ENCODE results near the gene KRT76.

The KRT76 gene

DNA sequence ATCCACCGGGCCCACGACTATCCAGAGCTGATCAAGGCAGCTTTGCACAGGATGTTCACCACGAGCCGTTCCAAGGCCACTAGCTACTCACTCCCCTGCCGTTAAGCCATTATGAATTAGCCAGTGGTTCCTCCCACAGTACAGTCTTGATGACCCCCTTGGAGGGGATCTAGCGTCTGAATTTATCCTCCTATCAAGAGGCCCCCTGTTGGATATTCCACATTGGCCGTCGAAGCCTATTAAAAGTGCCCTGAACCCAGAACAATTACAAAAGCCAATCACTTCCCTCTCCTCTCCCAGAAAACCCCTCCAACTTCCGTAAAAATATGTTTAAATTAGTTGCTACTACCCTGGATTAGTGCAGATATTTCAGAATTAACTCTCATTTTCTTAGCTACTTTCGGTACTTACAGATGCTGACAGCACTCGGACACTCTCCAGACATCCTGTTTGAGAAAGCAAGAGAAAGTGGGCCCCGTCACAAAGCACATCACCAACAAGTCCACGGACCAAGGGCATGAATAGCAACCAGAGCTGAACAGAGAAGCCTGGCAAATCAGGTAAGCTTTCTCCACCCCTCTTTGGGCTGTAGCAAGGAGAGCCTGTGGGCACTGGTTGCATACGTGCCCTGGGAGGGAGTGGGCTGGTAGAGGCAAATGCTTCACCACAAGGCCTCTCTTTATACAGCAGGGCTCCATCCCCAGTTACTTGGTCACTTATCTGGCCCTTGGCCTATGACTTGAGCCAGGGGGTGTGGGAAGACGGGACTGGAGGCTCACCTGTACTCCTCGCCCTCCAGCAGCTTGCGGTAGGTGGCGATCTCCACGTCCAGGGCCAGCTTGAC, 13.5 kb upstream of the KRT76 start:
- DNase-seq (ENCODE audit: low read depth in 1 of 2, low spot score in 1 of 2): no peak
- in situ Hi-C loops (cut with HindIII; ENCODE audit: low pct_unique_long_range_greater_than_20kb, low sequenced_read_pairs): no loop called here
- TF ChIP-seq JUND (IDR thresholded peaks at IDR 0.05; ENCODE audit: low read depth): no peak

DNA sequence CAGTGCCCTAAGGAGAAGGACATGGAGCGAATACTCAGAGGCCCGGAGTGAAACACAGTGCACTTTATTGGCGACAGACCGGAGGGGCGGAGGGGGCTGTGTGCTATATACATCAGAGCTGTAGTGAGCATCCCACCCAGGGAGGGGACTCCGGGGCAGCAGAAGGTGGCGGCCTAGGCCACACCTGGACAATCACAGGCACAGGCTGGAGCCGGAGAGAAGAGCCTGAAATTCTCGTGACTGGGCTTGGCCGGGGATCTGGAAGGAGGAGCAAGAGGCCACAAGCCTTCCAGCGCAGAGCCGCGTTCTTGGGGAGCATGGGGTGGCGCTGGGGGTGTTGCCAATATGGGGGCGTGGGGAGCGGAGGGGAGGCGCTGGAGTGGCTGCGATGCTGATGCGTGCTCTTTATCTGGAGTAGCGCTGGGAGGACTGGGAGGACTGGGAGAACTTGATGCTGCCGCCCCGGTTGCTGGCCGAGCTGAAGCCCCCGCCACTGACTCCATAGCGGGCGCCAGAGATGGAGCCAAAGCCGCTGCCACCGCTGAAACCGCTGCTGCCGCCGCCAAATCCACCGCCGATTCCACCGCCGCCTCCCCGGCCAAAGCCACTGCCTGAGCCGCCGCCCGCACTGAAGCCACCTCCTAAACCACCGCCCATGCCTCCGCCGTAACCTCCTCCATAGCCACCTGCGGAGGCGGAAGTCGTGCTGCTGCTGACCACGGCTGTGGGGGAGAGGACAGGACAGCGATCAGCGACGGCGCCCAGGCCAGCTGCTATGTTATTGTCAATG, 12.7 kb upstream of the KRT76 start:
- in situ Hi-C loops (cut with HindIII; ENCODE audit: low pct_unique_long_range_greater_than_20kb, low sequenced_read_pairs): no loop called here
- no peak for DNase-seq (ENCODE audit: low read depth in 1 of 2, low spot score in 1 of 2)
- no peak for TF ChIP-seq JUND (IDR thresholded peaks at IDR 0.05; ENCODE audit: low read depth)

DNA sequence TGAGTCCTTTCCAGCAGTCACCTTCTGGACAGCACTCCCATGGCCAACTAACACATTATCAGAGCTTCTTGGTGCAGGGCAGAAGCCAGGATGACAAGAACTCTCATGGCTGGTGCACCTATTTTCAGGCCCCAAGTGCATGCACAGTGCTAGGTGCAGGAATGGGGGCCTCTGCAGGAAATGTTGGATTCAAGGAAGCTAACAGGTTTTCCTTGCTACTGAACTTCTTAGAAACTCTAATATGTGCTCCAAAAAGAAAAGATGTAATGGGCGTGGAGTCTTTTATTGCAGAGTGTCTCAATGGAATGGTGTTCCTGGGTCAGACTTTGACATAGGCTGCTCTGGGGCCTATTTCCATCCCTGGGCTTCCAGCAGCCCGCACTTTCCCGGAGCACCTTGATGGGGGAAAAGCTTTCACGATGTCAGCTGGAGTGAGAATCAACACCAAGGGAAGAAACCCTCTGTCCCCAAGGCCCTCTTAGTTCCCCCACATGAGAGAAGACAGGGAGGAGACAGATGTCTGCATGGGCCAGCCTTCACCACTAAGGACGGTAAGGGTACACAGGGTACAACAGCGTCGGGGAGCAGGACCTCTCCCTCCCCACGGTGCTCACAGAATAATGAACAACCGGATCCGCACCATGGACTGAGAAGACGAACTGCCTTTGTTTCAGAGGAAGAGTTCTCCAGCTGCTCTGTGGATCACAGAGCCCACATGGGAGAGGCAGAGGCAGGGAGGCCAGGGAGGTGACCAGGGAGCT, 11.9 kb upstream of the KRT76 start:
- TF ChIP-seq JUND (IDR thresholded peaks at IDR 0.05; ENCODE audit: low read depth): no peak
- DNase-seq (ENCODE audit: low read depth in 1 of 2, low spot score in 1 of 2): no peak
- in situ Hi-C loops (cut with HindIII; ENCODE audit: low pct_unique_long_range_greater_than_20kb, low sequenced_read_pairs): no loop called here

DNA sequence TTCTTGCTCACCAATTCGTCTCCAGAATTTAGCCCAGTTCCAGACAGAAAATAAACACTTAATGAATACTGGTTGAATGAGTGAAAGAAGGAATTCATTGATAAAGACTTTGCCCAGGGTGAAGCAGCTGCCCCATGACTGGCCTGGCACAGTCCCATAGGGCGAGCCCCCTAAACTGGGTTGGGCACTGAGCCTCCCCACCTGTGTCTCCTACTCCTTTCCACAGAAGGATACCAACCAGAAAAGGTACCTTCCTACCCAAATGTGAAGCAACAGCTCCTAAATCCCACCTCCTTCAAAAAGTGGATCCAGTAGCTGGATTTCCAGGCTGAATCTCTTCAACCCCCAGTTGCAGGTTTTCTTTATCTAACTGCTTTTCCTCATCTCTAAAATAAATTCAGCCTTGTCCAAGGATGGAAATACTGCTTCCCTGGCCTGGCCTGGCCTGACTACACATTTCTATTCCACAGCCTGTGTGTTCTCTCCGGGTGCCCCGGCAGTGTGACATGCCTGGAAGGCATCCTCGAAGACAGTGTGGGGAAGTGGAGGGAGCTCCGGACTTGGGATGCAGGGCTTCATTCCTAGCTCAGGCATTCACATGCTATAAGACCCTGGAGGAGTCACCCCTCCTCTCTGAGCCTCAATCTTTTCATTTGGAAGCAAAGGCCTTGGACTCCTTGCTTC, 11.2 kb upstream of the KRT76 start:
- in situ Hi-C loops (cut with HindIII; ENCODE audit: low pct_unique_long_range_greater_than_20kb, low sequenced_read_pairs): no loop called here
- TF ChIP-seq JUND (IDR thresholded peaks at IDR 0.05; ENCODE audit: low read depth): no peak
- no peak for DNase-seq (ENCODE audit: low read depth in 1 of 2, low spot score in 1 of 2)

DNA sequence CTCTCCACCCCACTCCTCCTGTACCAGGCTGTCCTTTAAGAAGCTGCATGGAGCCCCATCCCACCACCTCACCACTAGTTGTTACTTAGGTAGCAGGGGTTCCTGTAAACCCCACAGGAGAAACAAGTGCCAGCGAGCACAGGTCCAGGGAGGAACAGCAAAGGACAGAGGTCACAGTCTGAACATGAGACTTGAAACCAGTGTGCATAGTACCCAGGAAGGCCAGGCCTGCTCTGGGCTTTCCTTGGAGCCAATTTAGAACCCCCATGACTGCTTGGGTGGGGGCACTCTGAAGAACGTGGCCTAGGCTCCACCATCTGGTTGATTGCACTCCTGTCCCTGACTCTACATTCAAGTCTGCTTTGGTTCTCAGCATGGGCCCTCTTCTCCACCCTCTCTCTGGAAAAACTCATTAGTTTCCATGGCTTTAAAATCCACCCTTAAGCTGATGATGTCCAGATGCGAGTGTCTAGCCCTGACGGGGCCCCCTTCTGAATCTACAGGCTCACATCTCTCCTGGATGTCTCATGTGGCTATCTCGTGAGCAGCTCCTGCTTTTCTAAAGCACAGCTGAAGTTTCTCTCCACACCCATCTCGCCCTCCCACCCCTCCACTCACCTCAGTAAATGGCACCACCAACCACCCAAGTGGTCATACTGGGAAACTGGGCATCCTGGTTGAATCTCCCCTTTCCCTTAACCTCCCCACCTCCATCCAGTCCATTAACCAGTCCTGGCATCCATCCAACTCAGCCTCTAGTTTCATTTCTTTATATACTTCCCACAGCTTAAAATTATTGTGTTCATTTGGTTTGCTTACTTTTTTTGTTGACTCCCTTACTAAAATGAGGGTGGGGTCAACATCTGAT, 10.4 kb upstream of the KRT76 start:
- TF ChIP-seq JUND (IDR thresholded peaks at IDR 0.05; ENCODE audit: low read depth): no peak
- in situ Hi-C loops (cut with HindIII; ENCODE audit: low pct_unique_long_range_greater_than_20kb, low sequenced_read_pairs): no loop called here

DNA sequence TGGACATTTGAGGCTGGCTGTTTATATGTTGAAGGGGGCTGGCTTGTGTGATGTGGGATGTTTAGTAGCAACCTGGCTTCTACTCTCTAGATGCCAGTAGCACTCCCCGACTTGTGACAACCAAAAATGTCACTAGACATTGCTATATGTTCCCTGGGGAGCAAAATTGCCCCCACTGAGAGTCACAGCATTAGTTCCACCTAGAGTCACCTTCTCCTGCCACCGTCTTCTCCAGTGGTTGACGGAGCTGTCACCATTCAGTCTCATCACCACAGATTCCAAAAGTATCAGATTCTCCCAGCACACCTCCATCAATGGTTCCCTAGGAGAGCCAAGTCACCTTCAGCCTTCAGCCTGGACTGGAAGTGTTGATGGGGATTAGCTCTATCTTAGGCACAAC, 7.8 kb upstream of the KRT76 start:
- TF ChIP-seq JUND (IDR thresholded peaks at IDR 0.05; ENCODE audit: low read depth): no peak
- in situ Hi-C loops (cut with HindIII; ENCODE audit: low pct_unique_long_range_greater_than_20kb, low sequenced_read_pairs): no loop called here
- no peak for DNase-seq (ENCODE audit: low read depth in 1 of 2, low spot score in 1 of 2)

More for the DNA sequence above, 10.4 kb upstream of the KRT76 start:
- no peak for DNase-seq (ENCODE audit: low read depth in 1 of 2, low spot score in 1 of 2)

DNA sequence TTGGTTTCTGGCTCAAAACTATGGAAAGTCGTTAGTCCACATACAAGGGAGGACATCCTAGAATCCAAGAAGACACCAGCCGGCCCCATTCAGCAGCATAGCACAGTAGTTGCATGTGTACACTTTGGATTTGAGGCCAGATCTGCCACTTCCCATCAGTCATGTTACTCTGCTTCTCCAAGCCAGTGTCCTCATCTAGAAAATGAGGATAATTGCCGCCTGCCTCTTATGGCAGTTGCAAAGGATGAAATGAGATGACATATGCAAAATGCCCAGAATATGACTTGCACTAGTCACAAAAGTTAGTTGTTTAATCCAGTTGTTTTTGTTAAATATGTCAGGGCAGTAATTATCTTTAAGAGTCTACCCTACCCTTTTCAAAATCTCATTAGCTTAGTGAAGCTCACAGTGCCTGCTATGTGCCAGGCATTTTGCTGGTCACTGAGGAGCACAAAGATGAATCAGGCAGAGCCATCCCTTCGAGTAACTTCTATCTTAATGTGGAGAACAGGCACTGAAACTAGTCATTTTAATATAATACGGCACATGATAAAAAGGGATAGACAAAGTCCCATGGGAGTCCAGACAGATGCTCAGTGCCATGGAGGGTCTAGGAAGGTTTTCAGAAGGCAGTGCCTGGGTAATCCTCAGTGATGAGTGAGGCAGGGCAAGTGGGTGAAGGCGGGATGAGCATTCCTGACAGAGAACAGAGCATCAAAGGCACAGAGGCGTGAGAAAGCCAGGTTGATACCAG, 6.6 kb upstream of the KRT76 start:
- DNase-seq (ENCODE audit: low read depth in 1 of 2, low spot score in 1 of 2): no peak
- in situ Hi-C loops (cut with HindIII; ENCODE audit: low pct_unique_long_range_greater_than_20kb, low sequenced_read_pairs): no loop called here
- no peak for TF ChIP-seq JUND (IDR thresholded peaks at IDR 0.05; ENCODE audit: low read depth)

DNA sequence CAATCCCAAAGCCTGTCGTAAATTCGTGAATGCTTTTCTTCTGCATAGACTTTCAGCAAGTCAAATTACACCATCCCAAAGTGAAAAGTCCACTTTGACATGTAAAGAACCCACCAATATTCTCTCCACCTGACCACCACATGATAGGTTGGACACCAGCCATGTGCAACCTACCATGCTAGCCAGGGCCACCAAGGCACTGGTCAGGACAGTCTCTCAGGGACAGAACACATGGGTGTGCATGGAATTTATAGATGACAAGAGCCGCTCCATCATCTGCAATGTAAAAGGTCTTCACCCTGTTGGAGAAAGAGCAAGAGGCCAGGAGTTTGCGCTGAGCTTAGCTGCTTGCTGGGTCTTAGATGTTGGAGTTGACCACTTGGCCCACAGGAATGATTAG, 5.4 kb upstream of the KRT76 start:
- no peak for DNase-seq (ENCODE audit: low read depth in 1 of 2, low spot score in 1 of 2)
- in situ Hi-C loops (cut with HindIII; ENCODE audit: low pct_unique_long_range_greater_than_20kb, low sequenced_read_pairs): no loop called here
- no peak for TF ChIP-seq JUND (IDR thresholded peaks at IDR 0.05; ENCODE audit: low read depth)

DNA sequence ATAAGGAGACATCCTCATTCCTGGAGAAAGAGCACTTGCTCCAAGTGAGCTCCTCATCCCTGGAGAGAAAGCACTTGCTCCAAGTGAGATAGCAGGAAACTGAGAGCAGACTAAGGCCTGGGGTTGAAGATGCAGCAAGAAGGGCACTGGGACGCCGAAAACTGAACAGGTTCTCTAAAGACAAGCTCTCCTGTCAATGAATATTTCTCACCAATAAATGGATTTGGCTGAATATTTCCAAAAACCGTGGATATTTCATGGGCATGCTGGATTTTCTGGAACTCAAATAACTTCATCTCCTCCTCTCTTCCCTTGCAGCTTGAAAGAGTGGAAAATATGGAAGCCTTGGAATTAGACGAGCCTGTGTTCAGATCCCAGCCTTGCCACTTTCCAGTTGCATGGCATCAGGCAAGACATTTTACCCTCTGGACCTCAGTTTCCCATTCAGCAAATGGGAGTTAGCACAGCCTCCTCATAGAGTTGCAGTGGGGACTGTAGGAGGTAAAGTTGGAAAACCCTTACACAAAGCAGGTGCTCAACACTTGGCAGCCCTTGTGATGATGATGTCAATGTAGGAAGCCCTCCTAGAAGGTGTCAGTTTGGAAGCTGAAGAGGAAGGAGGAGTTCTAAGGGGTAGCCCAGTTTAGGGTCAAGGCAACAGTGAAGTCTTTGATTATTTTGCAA, 4.4 kb upstream of the KRT76 start:
- no peak for DNase-seq (ENCODE audit: low read depth in 1 of 2, low spot score in 1 of 2)
- in situ Hi-C loops (cut with HindIII; ENCODE audit: low pct_unique_long_range_greater_than_20kb, low sequenced_read_pairs): no loop called here
- TF ChIP-seq JUND (IDR thresholded peaks at IDR 0.05; ENCODE audit: low read depth): no peak

DNA sequence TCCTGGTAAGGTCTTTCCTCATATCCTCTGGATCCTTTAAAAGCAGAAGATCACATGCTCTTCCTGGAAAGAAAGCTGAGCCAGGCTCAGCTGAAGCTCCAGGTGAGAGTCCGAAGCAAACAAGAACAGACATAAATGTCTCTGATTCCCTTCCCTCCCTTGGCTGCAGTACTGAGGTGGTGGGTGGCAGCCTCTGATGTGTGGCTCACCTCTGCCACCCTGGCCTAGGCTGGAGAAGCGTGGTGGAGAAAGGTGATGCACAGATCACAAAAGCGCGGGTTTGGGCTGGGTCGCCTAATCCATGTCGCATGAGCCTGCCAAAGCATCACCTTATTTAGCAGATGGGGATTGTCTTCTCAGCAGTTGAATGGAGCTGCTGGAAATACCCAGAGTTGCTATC, 2.8 kb upstream of the KRT76 start:
- in situ Hi-C loops (cut with HindIII; ENCODE audit: low pct_unique_long_range_greater_than_20kb, low sequenced_read_pairs): no loop called here
- DNase-seq (ENCODE audit: low read depth in 1 of 2, low spot score in 1 of 2): no peak
- TF ChIP-seq JUND (IDR thresholded peaks at IDR 0.05; ENCODE audit: low read depth): no peak
